Mucosa of descending colon (tissue), 3 donors: ENCODE results near the gene CEP83. TPM values are rescaled to one million over a fixed set of nuclear protein-coding genes. Genes with fewer than 3 reads are reported as not detected.
A peak's percentile ranks its signal among the peaks of the same experiment; 100 is the strongest.

Experiments
- ATAC-seq: fragments of 200-7000 bp; cut with Tn5 transposase; one replicate; pipeline ENCODE4 v1.9.1; 2020; ENCODE audit warnings: mild to moderate bottlenecking, moderate library complexity
- DNase-seq, 3 donors: peaks; one replicate each; pipeline ENCODE4 v3.0.0-alpha.2; 2020
- H3K36me3 ChIP-seq: fragments of 200-600 bp; one replicate; pipeline ENCODE4 v1.8.0; 2021; ENCODE audit warnings: low read depth, mild to moderate bottlenecking
- H3K4me1 ChIP-seq: fragments of 200-600 bp; one replicate; pipeline ENCODE4 v1.8.0; 2021; ENCODE audit warnings: low read depth, mild to moderate bottlenecking
- H3K4me3 ChIP-seq: fragments of 200-600 bp; one replicate; pipeline ENCODE4 v1.8.0; 2021; ENCODE audit warnings: mild to moderate bottlenecking
- H3K9me3 ChIP-seq: fragments of 200-600 bp; one replicate; pipeline ENCODE4 v1.8.0; 2021; ENCODE audit warnings: mild to moderate bottlenecking
- intact Hi-C, 2 donors: fragments of 100-400 bp; cut with DNase I in 1 of 2; cut with micrococcal nuclease in 1 of 2; formaldehyde crosslinking; loops; one replicate each; pipeline versions ENCODE4 v1.11.0 to v1.11.1; 2022; cut with DNase I, micrococcal nuclease
- total RNA-seq, 3 donors: library from RNA; stranded (reverse); fragmentation: NEBNext Ultra II Directional in 2 of 3; extraction: Animal tissue kit (Norgen Biotek cat#: 25700) in 2 of 3; gene quantifications; one replicate each; pipeline versions ENCODE4 v1.2.1 to v1.2.4, GENCODE V29; 2021 to 2023
- TF ChIP-seq, protein P1 (sequence below): fragments of 200-600 bp; IDR thresholded peaks from one replicate; pipeline ENCODE4 v1.8.0; 2022; ENCODE audit warnings: antibody characterized with exemption, mild to moderate bottlenecking
- donor health status: DM: no; HTN: no; CAD: no; lungs with moderate emphysema.
- donor health status: DM: no; HTN: no; CAD: no.
- donor health status: DM: no; HTN: yes; CAD: no.

CEP83 gene
- total RNA-seq, 3 donors from 2014 or later, result 11.7 to 14.4 (median 14.3) TPM

DNA sequence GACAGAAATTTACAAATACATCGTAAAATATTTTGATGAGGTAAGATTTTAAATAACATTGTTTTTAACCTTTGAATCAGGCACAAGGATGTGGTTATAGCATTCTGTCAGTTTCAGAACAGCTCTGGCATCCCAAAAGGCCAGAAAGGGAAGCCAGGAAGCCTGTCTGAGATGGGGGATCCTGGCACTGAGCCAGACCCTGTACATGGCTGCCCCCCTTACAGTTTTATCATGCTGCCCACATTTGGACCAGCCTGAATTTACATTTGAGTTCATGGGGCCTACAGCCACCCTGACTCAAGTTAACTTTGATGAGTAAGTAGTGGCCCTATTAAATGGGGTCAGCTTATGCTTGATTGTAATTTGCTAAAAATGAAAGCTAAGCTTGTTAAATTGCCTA lies 155.7 kb downstream of the CEP83 start:
- H3K4me1 ChIP-seq, result peaks cover 2% of the 10 kb centered on the region
- no peak for DNase-seq
- intact Hi-C loops, result no loop called here
- TF ChIP-seq, protein P1, sequence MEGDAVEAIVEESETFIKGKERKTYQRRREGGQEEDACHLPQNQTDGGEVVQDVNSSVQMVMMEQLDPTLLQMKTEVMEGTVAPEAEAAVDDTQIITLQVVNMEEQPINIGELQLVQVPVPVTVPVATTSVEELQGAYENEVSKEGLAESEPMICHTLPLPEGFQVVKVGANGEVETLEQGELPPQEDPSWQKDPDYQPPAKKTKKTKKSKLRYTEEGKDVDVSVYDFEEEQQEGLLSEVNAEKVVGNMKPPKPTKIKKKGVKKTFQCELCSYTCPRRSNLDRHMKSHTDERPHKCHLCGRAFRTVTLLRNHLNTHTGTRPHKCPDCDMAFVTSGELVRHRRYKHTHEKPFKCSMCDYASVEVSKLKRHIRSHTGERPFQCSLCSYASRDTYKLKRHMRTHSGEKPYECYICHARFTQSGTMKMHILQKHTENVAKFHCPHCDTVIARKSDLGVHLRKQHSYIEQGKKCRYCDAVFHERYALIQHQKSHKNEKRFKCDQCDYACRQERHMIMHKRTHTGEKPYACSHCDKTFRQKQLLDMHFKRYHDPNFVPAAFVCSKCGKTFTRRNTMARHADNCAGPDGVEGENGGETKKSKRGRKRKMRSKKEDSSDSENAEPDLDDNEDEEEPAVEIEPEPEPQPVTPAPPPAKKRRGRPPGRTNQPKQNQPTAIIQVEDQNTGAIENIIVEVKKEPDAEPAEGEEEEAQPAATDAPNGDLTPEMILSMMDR, result no peak
- ATAC-seq, result no peak
- H3K4me3 ChIP-seq, result no peak overlapping the region
- no peaks in the 10 kb centered on the region for H3K9me3 ChIP-seq
- no peaks in the 10 kb centered on the region for H3K36me3 ChIP-seq

DNA sequence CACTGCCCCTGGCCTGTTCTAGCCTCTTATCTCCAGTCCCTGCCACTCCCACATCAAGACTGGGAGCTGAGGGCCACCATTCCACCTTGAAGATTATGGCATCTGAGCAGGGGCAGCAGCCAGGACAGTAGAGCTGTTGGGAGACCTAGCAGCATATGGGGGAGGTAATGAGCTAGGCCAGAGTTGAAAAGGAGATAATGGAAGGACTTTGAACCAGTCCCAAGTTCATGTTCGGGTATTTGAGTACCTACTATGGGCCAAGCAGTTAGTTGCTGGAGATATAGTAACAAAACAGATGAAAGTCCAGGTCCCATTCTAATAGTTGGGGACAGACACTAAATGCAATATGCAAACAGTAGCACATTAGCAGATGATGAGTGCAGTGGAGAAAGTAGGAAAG lies 159.8 kb downstream of the CEP83 start:
- DNase-seq (peak in 1 of 3 donors; percentile 22), ATAC-seq (peak; percentile 35)
- H3K4me3 ChIP-seq, result no peak overlapping the region
- intact Hi-C loops, result no loop called here
- TF ChIP-seq, protein P1, result no peak
- peaks cover 14% of the 10 kb centered on the region for H3K4me1 ChIP-seq
- H3K36me3 ChIP-seq, result no peaks in the 10 kb centered on the region
- no peaks in the 10 kb centered on the region for H3K9me3 ChIP-seq

DNA sequence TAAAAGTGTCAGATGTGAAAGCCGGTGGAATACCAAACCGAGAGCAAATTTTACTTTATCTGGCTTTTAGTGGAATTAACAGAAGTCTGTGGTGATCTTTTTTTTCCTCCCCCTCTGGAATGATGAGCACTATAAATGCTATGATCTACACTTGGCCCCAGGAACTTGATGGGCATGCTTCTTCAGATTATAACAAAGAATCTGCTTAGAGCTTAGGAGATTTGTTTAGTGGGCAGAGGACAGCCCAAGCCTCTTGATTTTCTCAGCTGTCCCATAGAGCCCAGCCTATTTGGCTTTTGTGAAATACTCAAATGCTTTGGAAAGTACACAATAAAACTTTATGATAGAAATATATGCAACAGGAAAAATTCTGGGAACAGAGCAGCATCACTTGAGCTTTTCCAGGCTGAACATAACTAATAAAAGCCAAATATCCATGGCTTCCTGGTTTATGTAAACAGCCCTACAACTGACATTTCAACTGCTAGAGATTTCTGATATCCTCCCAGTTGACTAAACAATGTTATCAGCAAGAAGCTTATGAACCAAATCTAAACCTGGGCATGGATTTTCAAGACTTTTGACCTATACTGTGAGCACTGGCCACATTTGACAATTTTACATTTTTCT lies 161.7 kb downstream of the CEP83 start:
- no peaks in the 10 kb centered on the region for H3K36me3 ChIP-seq
- no peak for DNase-seq
- ATAC-seq, result peak; percentile 82
- TF ChIP-seq, protein P1, result no peak
- H3K9me3 ChIP-seq, result no peaks in the 10 kb centered on the region
- no peak overlapping the region for H3K4me3 ChIP-seq
- intact Hi-C loops, result no loop called here
- peaks cover 14% of the 10 kb centered on the region for H3K4me1 ChIP-seq

DNA sequence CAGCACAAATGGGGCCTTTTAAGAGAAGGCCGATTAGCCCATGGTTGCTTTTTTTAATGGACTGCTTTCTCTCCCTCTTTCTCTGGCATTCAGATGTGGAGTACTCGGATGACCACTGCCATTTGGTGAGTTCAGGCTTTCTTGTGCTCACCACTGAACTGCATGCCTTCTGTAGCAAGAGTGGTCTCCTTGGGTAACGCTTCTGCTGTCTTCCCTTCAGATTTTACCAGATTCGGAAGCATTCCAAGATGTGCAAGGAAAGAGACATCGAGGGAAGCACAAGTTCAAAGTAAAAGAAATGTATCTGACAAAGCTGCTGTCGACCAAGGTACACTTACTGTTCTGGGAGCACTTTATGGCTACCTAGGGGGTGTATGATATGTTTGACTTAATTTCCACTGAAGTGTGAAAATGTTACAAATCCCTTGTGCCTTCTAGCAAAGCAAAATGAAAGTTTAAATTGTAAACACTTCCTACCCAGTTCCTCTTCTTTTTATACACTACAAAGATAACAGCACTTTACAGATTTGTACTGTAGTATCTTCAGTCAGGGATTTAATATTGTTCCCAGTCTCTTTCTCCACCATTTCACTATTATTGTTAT lies 162.5 kb downstream of the CEP83 start:
- Histone ChIP-seq H3K9me3 (no peaks in the 10 kb centered on the region), H3K36me3 (no peaks in the 10 kb centered on the region), H3K4me3 (no peak overlapping the region), H3K4me1 (peaks cover 14% of the 10 kb centered on the region)
- peak; percentile 3 for ATAC-seq
- intact Hi-C loops, result no loop called here
- DNase-seq, result no peak
- TF ChIP-seq, protein P1, result no peak

DNA sequence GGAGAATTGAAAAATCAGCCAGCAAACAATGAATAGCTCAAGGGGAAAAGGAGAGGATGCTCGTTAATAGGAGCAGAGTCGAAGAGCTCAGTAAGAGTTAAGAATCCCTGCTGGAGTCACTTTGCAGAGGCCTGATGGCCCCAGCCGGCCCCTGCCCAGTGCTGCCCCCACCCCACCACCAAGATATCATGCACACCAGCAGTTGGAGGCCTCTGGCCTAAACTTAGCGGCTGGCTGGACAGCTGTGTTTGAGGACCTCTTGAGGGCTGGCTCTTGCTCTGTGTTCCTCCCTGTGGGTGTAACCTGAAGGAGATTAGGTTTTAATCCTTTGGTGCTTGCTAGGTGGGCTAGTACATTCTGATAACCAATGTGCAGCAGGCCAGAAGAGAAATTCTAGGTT lies 169.3 kb downstream of the CEP83 start:
- DNase-seq (no peak), ATAC-seq (no peak)
- intact Hi-C loops, result no loop called here
- H3K36me3 ChIP-seq, result no peaks in the 10 kb centered on the region
- TF ChIP-seq, protein P1, result no peak
- H3K9me3 ChIP-seq, result no peaks in the 10 kb centered on the region
- no peak overlapping the region for H3K4me3 ChIP-seq
- peaks cover 13% of the 10 kb centered on the region for H3K4me1 ChIP-seq
